OCI-LY3 (cell line): ENCODE data around the gene DNAH14.
"Not testable (repeated sequence)": the region's sequence is repeated elsewhere in the genome, so short reads cannot be mapped to it uniquely, and the experiment has no call there.

Source experiments
- H2AFZ ChIP-seq: fragments of 200-600, 300-600 bp; shearing (Covaris generic); 2 replicates; pipeline ENCODE4 v1.6.0; 2014; ENCODE audit warnings: antibody characterized with exemption, low read depth, low read length
- H3K27ac ChIP-seq: fragments of 200-600, 300-600 bp; sonication (generic); 2 replicates; pipeline ENCODE4 v1.5.1; 2014; ENCODE audit warnings: mild to moderate bottlenecking, low read length, moderate library complexity, mixed read lengths
- H3K27me3 ChIP-seq: fragments of 200-600, 300-600 bp; sonication (generic); 2 replicates; pipeline ENCODE4 v1.6.1; 2014; ENCODE audit warnings: low read depth, low read length, mixed read lengths
- H3K36me3 ChIP-seq: fragments of 200-600, 300-600 bp; sonication (generic); replicated peaks from 2 replicates; pipeline ENCODE3; 2014; ENCODE audit warnings: low read depth, low read length, mixed read lengths
- H3K4me1 ChIP-seq: fragments of 300-600, 200-600 bp; sonication (generic); 2 replicates; pipeline ENCODE4 v1.6.1; 2014; ENCODE audit warnings: low read length, mixed read lengths
- H3K4me2 ChIP-seq: fragments of 200-600, 300-600 bp; sonication (generic); 2 replicates; pipeline ENCODE4 v1.6.1; 2014; ENCODE audit warnings: low read length, mixed read lengths
- H3K4me3 ChIP-seq: fragments of 300-600, 200-600 bp; sonication (generic); 2 replicates; pipeline ENCODE4 v1.5.1; 2014; ENCODE audit warnings: antibody characterized with exemption, mild to moderate bottlenecking, low read length, moderate library complexity
- H3K79me2 ChIP-seq: fragments of 300-600, 200-600 bp; shearing (Covaris generic); 2 replicates; pipeline ENCODE4 v1.6.1; 2014; ENCODE audit warnings: mild to moderate bottlenecking, low read length, mixed read lengths
- H3K9ac ChIP-seq: fragments of 300-600, 200-600 bp; shearing (Covaris generic); 2 replicates; pipeline ENCODE4 v1.6.0; 2014; ENCODE audit warnings: mild to moderate bottlenecking, low read length, moderate library complexity
- H3K9me3 ChIP-seq: fragments of 200-600, 300-600 bp; shearing (Covaris generic); 2 replicates; pipeline ENCODE4 v1.6.1; 2014; ENCODE audit warnings: low read length, mixed read lengths; ENCODE audit not compliant: insufficient read depth
- H4K20me1 ChIP-seq: fragments of 200-600, 300-600 bp; sonication (generic); 2 replicates; pipeline ENCODE4 v1.6.1; 2016; ENCODE audit warnings: low read length, mixed read lengths; ENCODE audit not compliant: insufficient read depth
- EZH2phosphoT487 ChIP-seq: fragments of 200-600 bp; shearing (Covaris generic); IDR thresholded peaks from 2 replicates; pipeline ENCODE4 v1.6.1; 2018; ENCODE audit warnings: antibody characterized with exemption, mixed run types, low read depth
- TF ChIP-seq, protein P1 (sequence below): fragments of 200-600, 300-600 bp; sonication (generic); IDR thresholded peaks from 2 replicates; pipeline ENCODE4 v1.5.1; 2014; ENCODE audit warnings: antibody characterized with exemption, low read length, low read depth

The DNAH14 gene

GRCh38 chr1:225191199-225191753 lies 261.8 kb downstream of the DNAH14 start:
- Histone ChIP-seq H2AFZ (no peak overlapping the region), H3K9me3 (peaks cover 11% of the 10 kb centered on the region), H3K4me3 (no peak overlapping the region), H4K20me1 (no peaks in the 10 kb centered on the region), H3K27ac (no peak overlapping the region), H3K27me3 (no peaks in the 10 kb centered on the region), H3K4me1 (no peaks in the 10 kb centered on the region), H3K9ac (no peak overlapping the region), H3K4me2 (no peak overlapping the region), H3K36me3 (peaks cover 25% of the 10 kb centered on the region), H3K79me2 (no peaks in the 10 kb centered on the region)
- no peak for TF ChIP-seq EZH2phosphoT487
- TF ChIP-seq, protein P1, sequence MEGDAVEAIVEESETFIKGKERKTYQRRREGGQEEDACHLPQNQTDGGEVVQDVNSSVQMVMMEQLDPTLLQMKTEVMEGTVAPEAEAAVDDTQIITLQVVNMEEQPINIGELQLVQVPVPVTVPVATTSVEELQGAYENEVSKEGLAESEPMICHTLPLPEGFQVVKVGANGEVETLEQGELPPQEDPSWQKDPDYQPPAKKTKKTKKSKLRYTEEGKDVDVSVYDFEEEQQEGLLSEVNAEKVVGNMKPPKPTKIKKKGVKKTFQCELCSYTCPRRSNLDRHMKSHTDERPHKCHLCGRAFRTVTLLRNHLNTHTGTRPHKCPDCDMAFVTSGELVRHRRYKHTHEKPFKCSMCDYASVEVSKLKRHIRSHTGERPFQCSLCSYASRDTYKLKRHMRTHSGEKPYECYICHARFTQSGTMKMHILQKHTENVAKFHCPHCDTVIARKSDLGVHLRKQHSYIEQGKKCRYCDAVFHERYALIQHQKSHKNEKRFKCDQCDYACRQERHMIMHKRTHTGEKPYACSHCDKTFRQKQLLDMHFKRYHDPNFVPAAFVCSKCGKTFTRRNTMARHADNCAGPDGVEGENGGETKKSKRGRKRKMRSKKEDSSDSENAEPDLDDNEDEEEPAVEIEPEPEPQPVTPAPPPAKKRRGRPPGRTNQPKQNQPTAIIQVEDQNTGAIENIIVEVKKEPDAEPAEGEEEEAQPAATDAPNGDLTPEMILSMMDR = no peak

DNA sequence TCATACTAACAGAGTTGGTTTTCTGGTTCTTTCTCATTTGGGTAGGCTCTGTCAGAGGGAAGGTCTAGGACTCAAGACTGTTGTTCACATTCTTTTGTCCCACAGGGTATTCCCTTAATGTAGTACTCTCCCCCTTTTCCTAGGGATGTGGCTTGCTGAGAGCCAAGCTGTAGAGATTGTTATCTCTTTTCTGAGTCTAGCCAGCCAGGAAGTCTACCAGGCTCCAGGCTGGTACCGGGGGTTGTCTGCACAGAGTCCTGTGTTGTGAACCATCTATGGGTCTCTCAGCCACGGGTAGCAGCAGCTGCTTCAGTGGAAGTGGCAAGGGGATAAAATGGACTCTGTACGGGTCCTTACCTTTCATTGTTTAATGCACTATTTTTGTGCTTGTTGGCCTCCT lies 272.0 kb downstream of the DNAH14 start:
- Histone ChIP-seq H3K27ac (no peak overlapping the region), H3K4me3 (no peak overlapping the region), H3K9ac (no peak overlapping the region), H4K20me1 (no peaks in the 10 kb centered on the region), H3K27me3 (no peaks in the 10 kb centered on the region), H3K4me2 (no peak overlapping the region), H2AFZ (no peak overlapping the region), H3K36me3 (no peaks in the 10 kb centered on the region), H3K4me1 (no peaks in the 10 kb centered on the region), H3K79me2 (no peaks in the 10 kb centered on the region), H3K9me3 (no peaks in the 10 kb centered on the region)
- TF ChIP-seq, protein P1 = no peak
- no peak for TF ChIP-seq EZH2phosphoT487

DNA sequence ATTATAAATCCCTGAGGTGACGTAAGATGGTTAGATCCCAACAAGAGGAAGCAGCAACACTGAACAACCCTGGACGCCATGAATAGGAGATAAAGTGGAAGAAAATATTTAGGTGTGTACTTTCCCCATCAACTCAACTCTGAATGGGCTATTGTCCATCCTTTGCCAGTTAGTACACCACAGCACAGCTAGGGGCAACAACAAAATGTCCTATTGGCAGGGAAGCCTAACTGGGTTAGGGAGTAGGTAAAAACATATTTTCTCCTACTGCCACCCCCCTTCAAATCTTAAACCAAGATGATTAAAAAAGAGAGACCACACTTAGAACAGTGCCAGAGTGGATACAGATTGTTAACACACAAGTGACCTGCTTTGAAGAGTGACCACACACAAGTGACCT lies 278.3 kb downstream of the DNAH14 start:
- no peak overlapping the region for H2AFZ ChIP-seq

GRCh38 chr1:225209153-225209552 lies 279.7 kb downstream of the DNAH14 start:
- no peaks in the 10 kb centered on the region for H4K20me1 ChIP-seq

More for the DNA sequence above, 278.3 kb downstream of the DNAH14 start:
- Histone ChIP-seq H3K9ac (no peak overlapping the region), H3K27ac (no peak overlapping the region), H3K4me2 (no peak overlapping the region), H3K36me3 (peaks cover 6% of the 10 kb centered on the region), H3K4me1 (no peaks in the 10 kb centered on the region), H3K9me3 (no peaks in the 10 kb centered on the region), H3K4me3 (no peak overlapping the region), H3K79me2 (no peaks in the 10 kb centered on the region), H4K20me1 (no peaks in the 10 kb centered on the region), H3K27me3 (no peaks in the 10 kb centered on the region)
- TF ChIP-seq, protein P1 = no peak
- no peak for TF ChIP-seq EZH2phosphoT487

DNA sequence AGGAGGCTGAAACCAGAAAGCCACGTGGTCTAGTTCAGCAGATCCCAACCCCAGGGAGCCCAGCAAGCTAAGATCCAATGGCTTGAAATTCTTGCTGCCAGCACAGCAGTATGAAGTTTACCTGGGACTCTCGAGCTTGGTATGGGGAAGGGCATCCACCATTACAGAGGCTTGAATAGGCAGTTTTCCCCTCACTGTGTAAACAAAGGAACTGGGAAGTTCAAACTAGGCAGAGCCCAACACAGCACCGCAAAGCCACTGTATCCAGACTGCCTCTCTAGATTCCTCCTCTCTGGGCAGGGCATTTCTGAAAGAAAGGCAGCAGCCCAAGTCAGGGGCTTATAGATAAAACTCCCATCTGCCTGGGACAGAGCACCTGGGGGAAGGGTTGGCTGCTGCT lies 280.7 kb downstream of the DNAH14 start:
- H4K20me1 ChIP-seq, H3K4me3 ChIP-seq, H3K9ac ChIP-seq, H3K4me1 ChIP-seq, H3K4me2 ChIP-seq, H3K27me3 ChIP-seq, H2AFZ ChIP-seq, H3K36me3 ChIP-seq, H3K79me2 ChIP-seq, H3K27ac ChIP-seq, H3K9me3 ChIP-seq: not testable (repeated sequence)

More at GRCh38 chr1:225209153-225209552, 279.7 kb downstream of the DNAH14 start:
- Histone ChIP-seq H3K36me3 (peaks cover 6% of the 10 kb centered on the region), H3K4me1 (no peaks in the 10 kb centered on the region), H3K4me3 (no peak overlapping the region), H3K9ac (no peak overlapping the region), H3K27ac (no peak overlapping the region), H3K4me2 (no peak overlapping the region), H2AFZ (no peak overlapping the region), H3K79me2 (no peaks in the 10 kb centered on the region), H3K9me3 (no peaks in the 10 kb centered on the region), H3K27me3 (no peaks in the 10 kb centered on the region)
- TF ChIP-seq EZH2phosphoT487 = no peak
- TF ChIP-seq, protein P1 = no peak

GRCh38 chr1:225211694-225212442 lies 282.4 kb downstream of the DNAH14 start:
- H3K27me3 ChIP-seq, H3K27ac ChIP-seq, H3K36me3 ChIP-seq, H4K20me1 ChIP-seq, H2AFZ ChIP-seq, H3K4me1 ChIP-seq, H3K4me2 ChIP-seq, H3K9ac ChIP-seq, H3K9me3 ChIP-seq, H3K4me3 ChIP-seq, H3K79me2 ChIP-seq: not testable (repeated sequence)
